ENCODE measurements around the gene FBXO44.
A peak's percentile ranks its signal among the peaks of the same experiment; 100 is the strongest.

The FBXO44 gene

DNA sequence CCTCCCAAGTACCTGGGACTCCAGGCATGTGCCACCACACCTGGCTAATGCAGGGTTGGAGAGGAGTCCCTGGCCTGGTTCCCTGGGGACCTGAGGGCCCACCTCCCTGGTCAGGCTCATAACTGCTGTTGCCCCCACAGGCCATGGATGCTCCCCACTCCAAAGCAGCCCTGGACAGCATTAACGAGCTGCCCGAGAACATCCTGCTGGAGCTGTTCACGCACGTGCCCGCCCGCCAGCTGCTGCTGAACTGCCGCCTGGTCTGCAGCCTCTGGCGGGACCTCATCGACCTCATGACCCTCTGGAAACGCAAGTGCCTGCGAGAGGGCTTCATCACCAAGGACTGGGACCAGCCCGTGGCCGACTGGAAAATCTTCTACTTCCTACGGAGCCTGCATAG is 13.8 kb downstream of the FBXO44 start:
- Histone ChIP-seq H3K9me3 (ENCODE audit: insufficient read depth, low read depth, low read length) (no peaks in the 10 kb centered on the region), H3K4me1 (ENCODE audit: insufficient read depth, low read length) (no peaks in the 10 kb centered on the region), H3K36me3 (ENCODE audit: insufficient read depth, low read depth, low read length) (peaks cover 40% of the 10 kb centered on the region), H3K27me3 (ENCODE audit: insufficient read depth, low read length) (peaks cover 4% of the 10 kb centered on the region; the same call in 1 of the 2 replicates), H3K4me3 (ENCODE audit: low read length) (no peak overlapping the region), H3K9ac (ENCODE audit: low read depth, low read length) (no peak overlapping the region), H3K27ac (ENCODE audit: low read length) (no peak overlapping the region)

DNA sequence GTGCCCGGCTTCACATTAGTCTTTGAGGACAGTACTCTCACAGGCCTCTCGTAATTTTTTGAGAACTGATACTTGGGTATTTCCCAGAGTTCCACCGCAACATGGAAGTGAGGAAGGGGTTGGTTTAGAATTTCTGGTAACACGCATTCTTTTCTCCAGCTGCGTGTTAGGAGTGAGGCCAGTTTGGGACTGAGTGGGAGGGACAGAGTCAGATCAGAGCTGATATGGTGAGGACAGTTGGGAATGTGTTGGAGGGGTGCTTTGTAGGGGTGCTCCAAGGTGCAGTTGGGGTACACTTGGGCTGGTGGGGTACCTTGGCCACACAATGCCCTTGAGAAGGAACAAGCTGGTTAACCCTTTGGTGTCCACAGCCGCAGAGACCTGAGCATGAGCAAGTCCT is 16.1 kb downstream of the FBXO44 start:
- no peaks in the 10 kb centered on the region for H3K9me3 ChIP-seq (ENCODE audit: insufficient read depth, low read depth, low read length)
- H3K27me3 ChIP-seq (ENCODE audit: insufficient read depth, low read length), result no peaks in the 10 kb centered on the region
- no peak overlapping the region for H3K4me3 ChIP-seq (ENCODE audit: low read length)
- no peak overlapping the region for H3K27ac ChIP-seq (ENCODE audit: low read length)
- no peak overlapping the region for H3K9ac ChIP-seq (ENCODE audit: low read depth, low read length)
- H3K4me1 ChIP-seq (ENCODE audit: insufficient read depth, low read length), result no peaks in the 10 kb centered on the region
- peaks cover 61% of the 10 kb centered on the region for H3K36me3 ChIP-seq (ENCODE audit: insufficient read depth, low read depth, low read length)

DNA sequence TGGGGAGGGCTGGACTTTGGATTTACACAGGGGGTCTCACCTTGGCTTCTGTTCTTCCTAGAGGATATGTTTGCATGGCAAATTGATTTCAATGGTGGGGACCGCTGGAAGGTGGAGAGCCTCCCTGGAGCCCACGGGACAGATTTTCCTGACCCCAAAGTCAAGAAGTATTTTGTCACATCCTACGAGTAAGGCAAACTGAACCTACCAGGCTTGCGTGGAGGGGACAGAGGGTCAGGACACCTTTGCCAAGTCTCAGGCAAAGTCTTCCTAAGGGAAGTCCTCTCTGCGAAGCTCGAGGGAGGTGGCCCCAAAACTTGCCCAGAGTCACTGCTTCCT is 16.5 kb downstream of the FBXO44 start:
- Histone ChIP-seq H3K4me3 (ENCODE audit: low read length) (no peak overlapping the region), H3K9ac (ENCODE audit: low read depth, low read length) (no peak overlapping the region), H3K9me3 (ENCODE audit: insufficient read depth, low read depth, low read length) (no peaks in the 10 kb centered on the region), H3K27ac (ENCODE audit: low read length) (no peak overlapping the region), H3K36me3 (ENCODE audit: insufficient read depth, low read depth, low read length) (peaks cover 65% of the 10 kb centered on the region), H3K4me1 (ENCODE audit: insufficient read depth, low read length) (no peaks in the 10 kb centered on the region), H3K27me3 (ENCODE audit: insufficient read depth, low read length) (no peaks in the 10 kb centered on the region)

DNA sequence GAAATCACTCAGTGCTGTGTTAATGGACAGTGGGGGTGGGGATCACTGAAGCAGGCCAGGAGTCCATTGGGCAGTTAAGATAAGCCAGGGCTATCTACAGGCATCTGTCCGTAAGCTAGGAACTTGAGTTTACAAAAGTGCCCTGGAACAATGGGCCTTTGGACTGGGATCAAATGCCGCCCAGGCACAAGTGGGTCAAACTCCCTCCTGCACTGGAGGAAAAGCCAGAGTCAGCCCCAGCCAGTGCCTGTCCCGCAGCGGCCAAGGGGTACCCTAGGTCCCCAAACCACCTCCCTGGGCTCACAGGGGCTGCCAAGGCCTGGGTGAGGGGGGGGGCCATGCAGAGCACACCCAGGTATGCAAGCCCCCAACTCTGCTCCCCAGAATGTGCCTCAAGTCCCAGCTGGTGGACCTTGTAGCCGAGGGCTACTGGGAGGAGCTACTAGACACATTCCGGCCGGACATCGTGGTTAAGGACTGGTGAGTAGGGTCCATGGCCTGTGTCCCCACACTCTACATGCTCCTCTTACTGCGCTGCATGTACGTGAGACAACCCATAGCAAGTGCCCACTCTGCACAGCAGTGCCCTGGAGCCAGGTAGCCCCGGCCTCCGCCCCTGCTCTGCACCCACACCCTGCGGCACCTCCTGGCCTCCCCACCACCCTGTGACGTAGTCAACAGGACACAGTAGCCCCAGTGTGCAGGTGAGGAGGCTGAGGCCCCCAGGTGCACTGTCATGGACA is 17.0 kb downstream of the FBXO44 start:
- Histone ChIP-seq H3K36me3 (ENCODE audit: insufficient read depth, low read depth, low read length) (peaks cover 70% of the 10 kb centered on the region), H3K4me3 (ENCODE audit: low read length) (no peak overlapping the region), H3K9me3 (ENCODE audit: insufficient read depth, low read depth, low read length) (no peaks in the 10 kb centered on the region), H3K27ac (ENCODE audit: low read length) (no peak overlapping the region), H3K27me3 (ENCODE audit: insufficient read depth, low read length) (no peaks in the 10 kb centered on the region), H3K9ac (ENCODE audit: low read depth, low read length) (no peak overlapping the region), H3K4me1 (ENCODE audit: insufficient read depth, low read length) (no peaks in the 10 kb centered on the region)

GRCh38 chr1:11673089-11673769 is 18.6 kb downstream of the FBXO44 start:
- H3K4me3 ChIP-seq (ENCODE audit: low read length), result no peak overlapping the region
- H3K4me1 ChIP-seq (ENCODE audit: insufficient read depth, low read length), result no peaks in the 10 kb centered on the region
- H3K27me3 ChIP-seq (ENCODE audit: insufficient read depth, low read length), result no peaks in the 10 kb centered on the region
- peaks cover 79% of the 10 kb centered on the region for H3K36me3 ChIP-seq (ENCODE audit: insufficient read depth, low read depth, low read length)
- no peak overlapping the region for H3K9ac ChIP-seq (ENCODE audit: low read depth, low read length)
- H3K9me3 ChIP-seq (ENCODE audit: insufficient read depth, low read depth, low read length), result no peaks in the 10 kb centered on the region
- H3K27ac ChIP-seq (ENCODE audit: low read length), result no peak overlapping the region

GRCh38 chr1:11674488-11674887 is 19.8 kb downstream of the FBXO44 start:
- Histone ChIP-seq H3K27me3 (ENCODE audit: insufficient read depth, low read length) (no peaks in the 10 kb centered on the region), H3K4me1 (ENCODE audit: insufficient read depth, low read length) (no peaks in the 10 kb centered on the region), H3K4me3 (ENCODE audit: low read length) (no peak overlapping the region), H3K36me3 (ENCODE audit: insufficient read depth, low read depth, low read length) (peaks cover 89% of the 10 kb centered on the region), H3K9me3 (ENCODE audit: insufficient read depth, low read depth, low read length) (no peaks in the 10 kb centered on the region), H3K27ac (ENCODE audit: low read length) (no peak overlapping the region), H3K9ac (ENCODE audit: low read depth, low read length) (no peak overlapping the region)

GRCh38 chr1:11675325-11675724 is 20.6 kb downstream of the FBXO44 start:
- H3K9ac ChIP-seq (ENCODE audit: low read depth, low read length), result no peak overlapping the region
- H3K9me3 ChIP-seq (ENCODE audit: insufficient read depth, low read depth, low read length), result no peaks in the 10 kb centered on the region
- H3K4me1 ChIP-seq (ENCODE audit: insufficient read depth, low read length), result no peaks in the 10 kb centered on the region
- peaks cover 89% of the 10 kb centered on the region for H3K36me3 ChIP-seq (ENCODE audit: insufficient read depth, low read depth, low read length)
- no peak overlapping the region for H3K4me3 ChIP-seq (ENCODE audit: low read length)
- H3K27me3 ChIP-seq (ENCODE audit: insufficient read depth, low read length), result no peaks in the 10 kb centered on the region
- H3K27ac ChIP-seq (ENCODE audit: low read length), result no peak overlapping the region

GRCh38 chr1:11676386-11677103 is 21.9 kb downstream of the FBXO44 start:
- H3K4me3 ChIP-seq (ENCODE audit: low read length), result no peak overlapping the region
- no peaks in the 10 kb centered on the region for H3K9me3 ChIP-seq (ENCODE audit: insufficient read depth, low read depth, low read length)
- H3K4me1 ChIP-seq (ENCODE audit: insufficient read depth, low read length), result no peaks in the 10 kb centered on the region
- H3K27me3 ChIP-seq (ENCODE audit: insufficient read depth, low read length), result no peaks in the 10 kb centered on the region
- H3K9ac ChIP-seq (ENCODE audit: low read depth, low read length), result no peak overlapping the region
- H3K36me3 ChIP-seq (ENCODE audit: insufficient read depth, low read depth, low read length), result peaks cover 79% of the 10 kb centered on the region
- no peak overlapping the region for H3K27ac ChIP-seq (ENCODE audit: low read length)

DNA sequence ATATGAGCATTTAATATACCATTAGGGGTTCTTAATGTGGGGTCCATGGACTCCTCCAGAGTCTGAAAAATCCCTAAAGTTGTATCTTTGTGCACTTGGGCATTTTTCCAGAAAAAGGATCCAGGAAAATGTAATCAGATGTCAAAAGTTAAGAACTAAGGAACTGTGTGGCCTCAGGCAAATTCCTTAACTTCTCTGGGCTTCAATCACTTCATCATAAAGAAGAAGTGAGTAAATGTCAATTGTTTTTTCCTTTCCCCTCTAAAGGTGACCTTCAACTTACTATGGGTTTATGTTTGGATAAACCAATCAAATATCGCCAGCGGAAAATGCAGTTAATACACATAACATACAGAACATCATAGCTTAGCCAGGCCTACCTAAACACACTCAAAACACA is 23.8 kb downstream of the FBXO44 start:
- H3K27me3 ChIP-seq (ENCODE audit: insufficient read depth, low read length), result no peaks in the 10 kb centered on the region
- H3K27ac ChIP-seq (ENCODE audit: low read length), result no peak overlapping the region
- no peak overlapping the region for H3K9ac ChIP-seq (ENCODE audit: low read depth, low read length)
- peaks cover 14% of the 10 kb centered on the region for H3K4me1 ChIP-seq (ENCODE audit: insufficient read depth, low read length)
- no peak overlapping the region for H3K4me3 ChIP-seq (ENCODE audit: low read length)
- peaks cover 60% of the 10 kb centered on the region for H3K36me3 ChIP-seq (ENCODE audit: insufficient read depth, low read depth, low read length)
- no peaks in the 10 kb centered on the region for H3K9me3 ChIP-seq (ENCODE audit: insufficient read depth, low read depth, low read length)

DNA sequence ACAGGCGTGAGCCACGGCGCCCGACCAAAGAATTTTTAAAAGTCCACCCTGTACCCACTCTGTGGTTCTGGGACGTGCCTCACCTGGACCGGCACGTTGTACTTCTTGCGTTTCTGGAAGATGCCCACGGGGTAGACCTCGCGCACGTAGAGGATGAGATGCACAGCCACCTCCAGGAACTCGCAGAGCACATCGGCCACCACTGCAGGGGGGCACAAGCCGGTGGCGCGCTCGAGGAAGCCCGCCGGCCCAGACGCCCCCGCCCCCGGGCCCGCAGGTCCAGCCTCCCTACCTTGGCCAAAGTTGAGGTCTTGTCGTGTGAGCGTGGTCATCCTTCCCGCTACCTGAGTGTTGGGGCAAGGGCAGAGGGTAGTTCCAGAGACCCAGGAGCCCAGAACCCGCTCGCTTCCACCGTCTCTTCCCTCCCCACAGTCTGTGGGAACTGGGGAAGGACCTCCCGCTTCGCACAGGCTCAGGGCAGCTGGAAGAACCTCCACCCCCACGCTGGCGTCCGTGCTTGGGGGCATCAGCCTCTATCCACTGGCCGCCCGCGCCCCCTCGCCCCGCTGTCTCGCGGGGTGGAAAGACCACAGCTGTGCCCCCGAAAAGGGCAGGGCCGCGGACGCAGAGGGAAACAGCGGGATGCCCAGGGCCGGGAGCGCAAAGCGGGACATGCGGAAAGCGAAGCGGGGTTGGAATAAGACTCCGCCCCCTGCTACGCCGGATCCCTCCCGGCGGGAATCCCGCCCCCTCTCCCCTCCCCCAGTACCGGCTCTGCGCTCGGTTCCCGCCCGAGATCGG is 25.8 kb downstream of the FBXO44 start:
- Histone ChIP-seq H3K4me3 (ENCODE audit: low read length) (peak overlapping the region; percentile 96), H3K9ac (ENCODE audit: low read depth, low read length) (peak overlapping the region; percentile 97), H3K36me3 (ENCODE audit: insufficient read depth, low read depth, low read length) (peaks cover 41% of the 10 kb centered on the region), H3K9me3 (ENCODE audit: insufficient read depth, low read depth, low read length) (no peaks in the 10 kb centered on the region), H3K27ac (ENCODE audit: low read length) (peak overlapping the region; percentile 99), H3K27me3 (ENCODE audit: insufficient read depth, low read length) (no peaks in the 10 kb centered on the region), H3K4me1 (ENCODE audit: insufficient read depth, low read length) (peaks cover 30% of the 10 kb centered on the region)

DNA sequence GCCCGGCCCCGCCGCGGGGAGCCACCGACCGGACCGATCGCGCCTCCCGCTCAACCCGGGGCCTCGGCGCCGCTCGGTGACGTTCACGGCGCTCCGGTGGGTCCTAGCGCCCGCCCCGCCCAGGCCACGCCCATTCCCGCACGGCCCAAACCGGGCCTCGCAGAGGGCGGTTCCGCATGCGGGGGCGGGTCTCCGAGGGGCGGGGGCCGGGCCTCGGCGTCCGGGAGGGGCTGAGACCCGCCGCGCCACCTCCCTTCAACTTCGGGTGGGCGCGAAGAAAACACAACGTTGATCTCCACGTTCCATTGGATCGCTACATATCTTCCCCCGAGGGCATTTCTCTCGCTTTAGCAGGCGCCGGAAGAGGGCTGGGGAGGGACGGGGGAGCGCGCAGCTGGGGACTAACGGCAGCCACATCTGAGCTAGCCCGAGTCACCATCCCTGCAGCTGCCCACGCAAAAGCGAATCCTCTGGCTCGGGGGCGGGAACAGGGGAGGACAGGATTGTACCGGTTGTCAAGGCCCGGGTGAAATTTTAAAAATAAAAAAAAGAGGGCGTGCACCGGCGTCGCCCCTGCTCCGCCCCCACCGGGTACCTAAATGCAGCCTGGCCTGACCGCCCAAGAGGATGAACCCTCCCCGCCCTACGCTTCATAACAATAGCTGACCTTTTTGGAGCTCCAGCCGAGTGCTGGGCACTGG is 26.5 kb downstream of the FBXO44 start, which contains the start of gene MAD2L2:
TSS of gene MAD2L2 (minus strand) at position 78 of the 701 bp plus-strand sequence. CDS start 547 bp downstream, outside the sequence.
- Histone ChIP-seq H3K4me1 (ENCODE audit: insufficient read depth, low read length) (peaks cover 35% of the 10 kb centered on the region), H3K36me3 (ENCODE audit: insufficient read depth, low read depth, low read length) (peaks cover 40% of the 10 kb centered on the region), H3K9me3 (ENCODE audit: insufficient read depth, low read depth, low read length) (no peaks in the 10 kb centered on the region), H3K27ac (ENCODE audit: low read length) (peak within 1 kb of the TSS; percentile 99), H3K27me3 (ENCODE audit: insufficient read depth, low read length) (no peaks in the 10 kb centered on the region), H3K4me3 (ENCODE audit: low read length) (peak within 1 kb of the TSS; percentile 96), H3K9ac (ENCODE audit: low read depth, low read length) (peak within 1 kb of the TSS; percentile 97)
